ENCODE measurements around the gene CCDC70.

The CCDC70 gene

GRCh38 chr13:51825681-51826254 is 36.0 kb upstream of the CCDC70 start:
- DNase-seq (ENCODE audit: low read depth in 1 of 2, low spot score in 1 of 2) = no peak
- H3K27ac ChIP-seq (replicated peaks) = peak overlapping the region; percentile 78
- H3K4me3 ChIP-seq (replicated peaks; ENCODE audit: insufficient read depth, low read length) = no peak overlapping the region
- TF ChIP-seq POLR2AphosphoS5 (IDR thresholded peaks at IDR 0.05; ENCODE audit: low read depth) (no peak), CTCF (IDR thresholded peaks at IDR 0.05; ENCODE audit: insufficient read depth, low read length) (no peak), REST (IDR thresholded peaks at IDR 0.05; ENCODE audit: insufficient replicate concordance, low read depth) (no peak), SPI1 (IDR thresholded peaks at IDR 0.05; ENCODE audit: borderline replicate concordance, low read depth) (no peak), GABPA (IDR thresholded peaks at IDR 0.05; ENCODE audit: low read depth) (no peak)
- H3K27me3 ChIP-seq (ENCODE audit: insufficient read depth, poor library complexity, severe bottlenecking) = no peaks in the 10 kb centered on the region

GRCh38 chr13:51826606-51827005 is 35.2 kb upstream of the CCDC70 start:
- DNase-seq (ENCODE audit: low read depth in 1 of 2, low spot score in 1 of 2) = peak in 1 of 2 experiments; percentile 46
- no peaks in the 10 kb centered on the region for H3K27me3 ChIP-seq (ENCODE audit: insufficient read depth, poor library complexity, severe bottlenecking)
- no peak overlapping the region for H3K4me3 ChIP-seq (replicated peaks; ENCODE audit: insufficient read depth, low read length)
- H3K27ac ChIP-seq (replicated peaks) = peak overlapping the region; percentile 78
- TF ChIP-seq SPI1 (IDR thresholded peaks at IDR 0.05; ENCODE audit: borderline replicate concordance, low read depth) (no peak), POLR2AphosphoS5 (IDR thresholded peaks at IDR 0.05; ENCODE audit: low read depth) (no peak), REST (IDR thresholded peaks at IDR 0.05; ENCODE audit: insufficient replicate concordance, low read depth) (no peak), CTCF (IDR thresholded peaks at IDR 0.05; ENCODE audit: insufficient read depth, low read length) (no peak), GABPA (IDR thresholded peaks at IDR 0.05; ENCODE audit: low read depth) (no peak)

GRCh38 chr13:51827254-51827653 is 34.5 kb upstream of the CCDC70 start:
- DNase-seq (ENCODE audit: low read depth in 1 of 2, low spot score in 1 of 2) = peak; percentile 89
- H3K4me3 ChIP-seq (replicated peaks; ENCODE audit: insufficient read depth, low read length) = no peak overlapping the region
- H3K27ac ChIP-seq (replicated peaks) = peak overlapping the region; percentile 78

More at GRCh38 chr13:51827254-51827653, 34.5 kb upstream of the CCDC70 start:
- no peaks in the 10 kb centered on the region for H3K27me3 ChIP-seq (ENCODE audit: insufficient read depth, poor library complexity, severe bottlenecking)
- peak; percentile 64; the same call in 1 of the 2 replicates for TF ChIP-seq SPI1 (IDR thresholded peaks at IDR 0.05; ENCODE audit: borderline replicate concordance, low read depth)
- no peak for TF ChIP-seq CTCF (IDR thresholded peaks at IDR 0.05; ENCODE audit: insufficient read depth, low read length)
- TF ChIP-seq REST (IDR thresholded peaks at IDR 0.05; ENCODE audit: insufficient replicate concordance, low read depth) = no peak
- peak; percentile 51; the same call in 1 of the 2 replicates for TF ChIP-seq POLR2AphosphoS5 (IDR thresholded peaks at IDR 0.05; ENCODE audit: low read depth)
